HepG2 (cell line): ENCODE measurements around the gene CTF1. TPM values are rescaled to one million over a fixed set of nuclear protein-coding genes. Genes with fewer than 3 reads are reported as not detected.

ENCODE experiments used
- ATF1 ChIP-seq: IDR thresholded peaks from 2 replicates; pipeline ENCODE4 v1.6.1; 2016; ENCODE audit warnings: mild to moderate bottlenecking, control low read depth
- GLI4 ChIP-seq: sonication (generic); formaldehyde crosslinking; IDR thresholded peaks from 2 replicates; pipeline ENCODE4 v1.5.1; 2020; ENCODE audit warnings: missing genetic modification reagents, mild to moderate bottlenecking, moderate library complexity, borderline replicate concordance
- GRHL1 ChIP-seq: sonication (generic); formaldehyde crosslinking; conservative IDR thresholded peaks from 2 replicates; pipeline ENCODE4 v1.8.0; 2022; ENCODE audit warnings: missing genetic modification reagents
- KLF13 ChIP-seq: sonication (generic); formaldehyde crosslinking; IDR thresholded peaks from 2 replicates; pipeline ENCODE4 v1.4.0; 2020; ENCODE audit warnings: mild to moderate bottlenecking, missing genetic modification reagents
- NFKBIZ ChIP-seq: IDR thresholded peaks from 2 replicates; pipeline ENCODE4 v1.6.1; 2018; ENCODE audit warnings: missing genetic modification reagents, missing compliant biosample characterization
- PATZ1 ChIP-seq: sonication (generic); formaldehyde crosslinking; IDR thresholded peaks from 2 replicates; pipeline ENCODE4 v1.4.0; 2020; ENCODE audit warnings: missing genetic modification reagents
- PBX2 ChIP-seq: IDR thresholded peaks from 2 replicates; pipeline ENCODE4 v1.6.1; 2016; ENCODE audit warnings: control low read depth
- PHF5A ChIP-seq: IDR thresholded peaks from one replicate; pipeline ENCODE4 v1.6.1; 2018; ENCODE audit warnings: low read depth, missing genetic modification reagents; ENCODE audit not compliant: unreplicated experiment
- RCOR2 ChIP-seq: IDR thresholded peaks from 2 replicates; pipeline ENCODE4 v1.6.1; 2016; ENCODE audit warnings: missing biosample characterization, missing genetic modification reagents
- RFX1 ChIP-seq: fragments of 450-650 bp; IDR thresholded peaks from 2 replicates; pipeline ENCODE4 v1.6.1; 2017
- RFX5 ChIP-seq: IDR thresholded peaks from 2 replicates; pipeline ENCODE4 v1.6.1; 2011; ENCODE audit warnings: low read depth, low read length, improper control_type of control experiment
- SNAI1 ChIP-seq: sonication (generic); formaldehyde crosslinking; IDR thresholded peaks from 2 replicates; pipeline ENCODE4 v1.5.0; 2020; ENCODE audit warnings: mild to moderate bottlenecking, missing genetic modification reagents, borderline replicate concordance
- THYN1 ChIP-seq: sonication (generic); formaldehyde crosslinking; IDR thresholded peaks from 2 replicates; pipeline ENCODE4 v1.8.1; 2023; ENCODE audit warnings: low read depth, mild to moderate bottlenecking, moderate library complexity, missing genetic modification reagents, borderline replicate concordance
- ZFP37 ChIP-seq: sonication (generic); formaldehyde crosslinking; IDR thresholded peaks from 2 replicates; pipeline ENCODE4 v1.4.0; 2020; ENCODE audit warnings: missing genetic modification reagents, borderline replicate concordance
- ZFP91 ChIP-seq: sonication (generic); formaldehyde crosslinking; IDR thresholded peaks from 2 replicates; pipeline ENCODE4 v1.9.0; 2022; ENCODE audit warnings: missing genetic modification reagents, mild to moderate bottlenecking, borderline replicate concordance
- ZNF263 ChIP-seq: sonication (generic); formaldehyde crosslinking; IDR thresholded peaks from 2 replicates; pipeline ENCODE4 v1.4.0; 2020; ENCODE audit warnings: missing genetic modification reagents
- ZNF333 ChIP-seq: sonication (generic); formaldehyde crosslinking; IDR thresholded peaks from 2 replicates; pipeline ENCODE4 v1.4.0; 2020; ENCODE audit warnings: mild to moderate bottlenecking, missing genetic modification reagents, borderline replicate concordance
- ZNF598 ChIP-seq: sonication (generic); formaldehyde crosslinking; IDR thresholded peaks from 2 replicates; pipeline ENCODE4 v1.5.1; 2020; ENCODE audit warnings: mild to moderate bottlenecking, missing genetic modification reagents, borderline replicate concordance
- ZNF878 ChIP-seq: sonication (generic); formaldehyde crosslinking; IDR thresholded peaks from 2 replicates; pipeline ENCODE4 v1.8.1; 2023; ENCODE audit warnings: mild to moderate bottlenecking, missing genetic modification reagents, moderate library complexity
- polyA plus RNA-seq, 8 experiments: library from polyadenylated mRNA; depleted of rRNA in 3 of 8; stranded (reverse) in 7 of 8; unstranded in 1 of 8; fragments of >200 nt; fragmentation: Illumina TruSeq in 4 of 8; extraction: Trizol in 4 of 8; gene quantifications; 2 replicates each; pipeline versions ENCODE4 v1.2.1 to v1.2.3, GENCODE V29; 2011 to 2016; ENCODE audit warnings: low read depth in 4 of 8, missing spikeins in 1 of 8, mixed read lengths in 1 of 8; ENCODE audit not compliant: insufficient read depth in 1 of 8
- total RNA-seq, 5 experiments: library from RNA; depleted of rRNA; stranded (reverse); fragments of >200 nt; fragmentation: Illumina TruSeq; extraction: Trizol; gene quantifications; 2 replicates each; pipeline ENCODE4 v1.2.3, GENCODE V29; 2016; ENCODE audit warnings: low read depth in 1 of 5

The CTF1 gene
- total and polyA plus RNA-seq, 2 of the 13 experiments (the other 11 are each of a cell fraction or from before 2014, with no cell fraction given) = 0.13 to 1.8 TPM

- TF ChIP-seq GRHL1 (no peak), ZFP37 (CRISPR knock-in tag) (peak; percentile 38; the same call in 1 of the 2 replicates), GLI4 (CRISPR knock-in tag) (no peak; the same call in 1 of the 2 replicates), ZNF333 (CRISPR knock-in tag) (0 out of 2 replicates have a peak, but pooled peaks have one; percentile 35), ZNF263 (CRISPR knock-in tag) (peak; percentile 96), ZNF878 (peak; percentile 86; the same call in 1 of the 2 replicates), RCOR2 (peak; percentile 86; the same call in 1 of the 2 replicates), NFKBIZ (CRISPR knock-in tag) (peak; percentile 96), ZNF598 (CRISPR knock-in tag) (no peak), PHF5A (peak; percentile 91), RFX5 (0 out of 2 replicates have a peak, but pooled peaks have one; percentile 40), ZFP91 (CRISPR knock-in tag) (peak; percentile 72), PATZ1 (peak; percentile 93), RFX1 (no peak), SNAI1 (CRISPR knock-in tag) (peak; percentile 54; the same call in 1 of the 2 replicates), KLF13 (CRISPR knock-in tag) (no peak), PBX2 (CRISPR knock-in tag) (no peak; the same call in 1 of the 2 replicates), THYN1 (CRISPR knock-in tag) (peak; percentile 96), ATF1 (CRISPR knock-in tag) (no peak)
These were observed 53.5 kb downstream of the CTF1 start (continued) for GRCh38 chr16:30949650-30950515.
